SW480 (cell line): ENCODE results near the gene PDXDC1.
"Not testable (repeated sequence)": the region's sequence is repeated elsewhere in the genome, so short reads cannot be mapped to it uniquely, and the experiment has no call there.

Experiments
- DNase-seq: peaks from one replicate; pipeline ENCODE4 v3.0.0-alpha.2; 2016; ENCODE audit warnings: low spot score

The PDXDC1 gene

DNA sequence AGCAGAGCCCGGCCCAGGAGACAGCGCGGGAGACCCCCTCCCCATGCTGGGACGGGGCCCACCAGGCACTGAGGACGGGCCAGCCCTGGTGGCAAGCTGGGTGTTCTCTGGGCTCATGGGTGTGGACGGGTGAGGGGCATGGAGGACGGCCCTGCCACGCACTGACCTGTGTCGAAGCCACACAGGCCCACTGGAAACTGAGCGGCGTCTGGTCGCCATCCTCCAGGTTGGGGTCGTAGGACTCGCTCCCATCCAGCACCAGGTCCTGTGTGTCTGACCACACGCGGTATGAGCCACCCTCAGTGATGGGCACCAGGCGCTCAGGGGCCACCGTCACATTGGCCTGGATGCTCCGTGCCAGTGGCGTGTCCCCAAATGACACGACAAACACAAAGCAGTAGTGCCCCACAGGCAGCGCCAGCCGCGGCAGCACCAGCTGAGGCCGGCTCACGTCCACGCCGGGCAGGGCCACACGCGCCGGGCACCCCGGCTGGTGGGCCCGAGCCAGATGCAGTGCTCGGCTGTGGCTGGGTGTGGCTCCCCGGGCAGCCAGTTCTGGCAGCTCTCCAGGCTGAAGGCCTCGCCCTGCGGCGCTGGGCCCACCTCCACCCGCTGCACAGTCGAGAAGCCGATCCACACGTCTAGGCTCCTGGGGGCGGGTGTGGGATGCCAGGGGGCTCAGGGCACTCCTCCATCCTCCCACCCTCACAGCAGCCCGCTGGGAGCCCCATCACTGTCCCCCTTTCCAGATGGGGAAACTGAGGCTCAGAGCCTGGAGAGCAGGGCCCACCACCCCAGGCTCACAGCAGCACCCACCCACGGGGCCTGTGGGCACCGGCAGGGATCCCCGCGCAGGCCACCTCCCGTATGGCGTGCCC lies 160.9 kb downstream of the PDXDC1 start:
- DNase-seq = not testable (repeated sequence)

DNA sequence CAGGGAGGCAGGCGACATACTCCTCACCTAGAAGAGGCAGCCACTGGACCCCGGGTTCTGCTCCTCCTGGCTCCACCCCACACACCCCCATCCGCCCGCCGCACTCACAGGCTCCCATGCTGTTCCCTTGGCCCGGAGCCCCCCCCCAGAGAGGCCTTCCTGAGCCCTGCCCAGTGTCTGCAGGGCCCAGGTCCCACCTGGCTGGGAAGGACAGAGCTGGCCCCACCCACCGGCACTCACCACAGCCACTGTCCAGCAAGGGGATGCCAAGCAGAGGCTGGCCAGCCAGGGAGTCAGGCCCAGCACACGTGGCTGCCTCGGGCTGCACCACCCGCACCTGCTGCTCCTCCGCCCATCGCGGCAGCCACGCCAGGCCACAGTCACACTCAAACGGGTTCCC lies 162.7 kb downstream of the PDXDC1 start:
- not testable (repeated sequence) for DNase-seq

GRCh38 chr16:15140444-15141365 lies 165.9 kb downstream of the PDXDC1 start:
- not testable (repeated sequence) for DNase-seq

DNA sequence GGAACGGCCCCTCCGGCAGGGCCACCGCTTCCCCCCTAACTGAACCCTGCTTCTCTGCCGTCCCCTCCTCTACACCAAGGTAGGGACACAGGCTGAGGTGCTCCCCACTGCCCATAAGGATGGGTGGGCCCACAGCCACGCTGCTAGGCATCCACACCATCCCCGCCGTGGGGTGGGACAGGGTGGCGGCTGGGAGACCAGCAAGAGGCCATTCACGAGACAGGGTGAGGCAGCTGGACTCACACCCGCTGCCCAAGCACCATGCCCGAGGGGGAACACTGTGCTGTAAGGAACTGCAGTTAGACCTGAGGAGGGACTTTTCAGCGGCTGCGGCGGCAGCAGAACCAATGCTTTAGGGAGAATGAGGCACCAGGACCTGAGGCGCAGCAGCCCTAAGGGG lies 166.8 kb downstream of the PDXDC1 start:
- DNase-seq = no peak

DNA sequence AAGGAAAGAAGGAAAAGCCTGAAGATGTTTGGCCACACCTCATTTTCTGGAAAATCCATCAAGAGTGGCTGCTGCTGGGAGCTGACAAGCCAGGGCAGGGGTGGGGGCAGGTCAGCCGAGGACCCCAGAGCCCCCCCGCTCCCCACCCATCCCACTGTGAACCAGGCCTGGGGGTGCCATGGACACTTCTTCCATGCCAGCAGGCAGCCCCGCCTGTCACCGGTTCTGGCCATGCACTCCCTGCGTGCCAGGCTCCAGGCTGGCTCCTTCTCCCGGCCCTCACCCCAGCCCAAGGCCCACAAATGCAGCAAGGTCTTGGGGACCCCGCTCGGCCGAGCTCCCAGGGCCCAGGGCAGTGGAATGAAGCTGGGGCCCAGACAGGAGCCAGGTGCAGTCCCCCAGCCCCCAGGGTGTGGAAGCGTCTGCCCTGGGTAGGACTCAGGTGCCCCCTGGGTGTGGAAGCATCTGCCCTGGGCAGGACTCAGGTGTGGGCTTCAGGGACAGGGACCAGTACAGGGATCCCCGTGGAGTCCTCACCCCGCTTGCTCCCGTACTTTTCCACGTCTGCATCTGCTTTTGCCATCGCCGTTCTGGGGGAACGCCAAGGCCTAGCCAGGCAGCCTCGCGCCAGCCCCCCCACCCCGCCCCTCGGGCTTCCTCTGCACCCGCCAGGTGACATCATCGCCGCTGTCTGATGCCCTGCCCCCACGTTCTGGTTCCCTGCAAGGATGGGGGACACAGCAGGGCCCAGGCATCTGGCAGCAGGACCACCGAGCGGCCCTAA lies 167.5 kb downstream of the PDXDC1 start:
- DNase-seq = not testable (repeated sequence)

DNA sequence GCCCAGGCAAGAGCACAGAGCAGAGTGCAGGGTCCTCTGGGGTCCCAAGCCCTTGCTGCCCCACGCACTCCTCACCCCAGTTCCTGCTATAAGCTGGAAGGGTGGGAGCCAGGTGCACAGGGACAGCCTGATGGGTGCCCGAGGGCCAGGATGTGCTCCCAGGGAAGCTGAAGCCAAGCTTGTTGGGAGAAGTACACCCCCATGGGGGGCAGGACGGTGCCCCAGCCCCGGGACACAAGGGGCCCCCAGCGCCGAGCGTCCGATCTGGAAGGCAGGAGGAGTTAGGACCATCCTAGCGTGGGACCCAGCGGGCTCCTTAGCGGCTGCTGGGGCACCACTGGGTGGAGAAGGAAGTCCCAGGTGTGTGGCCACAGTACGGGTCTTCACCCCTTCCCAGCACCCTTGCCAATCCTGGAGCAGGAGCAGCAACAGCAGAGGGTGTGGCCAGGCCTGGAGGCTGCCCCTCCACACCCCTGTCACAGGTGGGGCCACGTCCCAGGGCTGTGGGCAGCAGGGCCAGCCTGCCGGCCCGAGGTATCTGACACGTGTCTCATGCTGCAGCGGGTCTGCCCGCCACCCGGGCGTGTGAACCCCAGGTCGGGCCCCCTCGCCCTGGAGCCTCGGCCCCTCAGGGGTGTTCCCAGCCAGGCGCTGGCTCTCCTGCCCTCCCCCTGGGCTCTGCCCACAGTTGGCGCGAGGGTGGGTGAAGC lies 168.2 kb downstream of the PDXDC1 start:
- DNase-seq = not testable (repeated sequence)

- not testable (repeated sequence) for DNase-seq
These were observed 168.8 kb downstream of the PDXDC1 start for GRCh38 chr16:15143601-15144091.

DNA sequence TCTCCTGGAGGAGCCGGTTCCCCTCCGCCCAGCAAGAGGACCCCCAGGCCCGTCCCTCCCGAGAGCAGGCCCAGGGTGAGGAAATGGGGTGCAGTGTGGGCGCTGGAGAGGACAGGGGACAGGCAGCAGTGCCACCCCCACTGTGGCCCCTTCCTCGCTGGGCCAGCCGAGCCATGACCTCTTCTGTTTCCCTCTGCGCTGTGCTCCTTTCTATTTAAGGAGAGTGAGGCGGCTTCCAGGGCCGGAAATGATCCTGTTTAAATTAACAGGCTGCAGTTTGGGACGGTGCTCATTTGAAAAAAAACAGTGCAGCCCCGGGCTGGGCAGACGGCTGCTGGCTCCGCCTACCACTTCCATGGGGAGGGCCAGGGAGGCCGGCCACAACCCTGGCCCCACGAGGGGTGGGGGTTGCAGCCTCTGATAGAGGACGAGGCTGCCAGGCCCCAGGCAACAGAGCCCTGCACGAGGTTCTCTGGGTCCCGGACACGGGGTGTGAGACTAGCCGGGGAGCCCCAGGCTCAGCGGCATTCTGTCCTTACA lies 169.3 kb downstream of the PDXDC1 start:
- not testable (repeated sequence) for DNase-seq

GRCh38 chr16:15144781-15145417 lies 170.1 kb downstream of the PDXDC1 start:
- not testable (repeated sequence) for DNase-seq

- DNase-seq = not testable (repeated sequence)
These were observed 170.8 kb downstream of the PDXDC1 start for GRCh38 chr16:15145418-15146263.

DNA sequence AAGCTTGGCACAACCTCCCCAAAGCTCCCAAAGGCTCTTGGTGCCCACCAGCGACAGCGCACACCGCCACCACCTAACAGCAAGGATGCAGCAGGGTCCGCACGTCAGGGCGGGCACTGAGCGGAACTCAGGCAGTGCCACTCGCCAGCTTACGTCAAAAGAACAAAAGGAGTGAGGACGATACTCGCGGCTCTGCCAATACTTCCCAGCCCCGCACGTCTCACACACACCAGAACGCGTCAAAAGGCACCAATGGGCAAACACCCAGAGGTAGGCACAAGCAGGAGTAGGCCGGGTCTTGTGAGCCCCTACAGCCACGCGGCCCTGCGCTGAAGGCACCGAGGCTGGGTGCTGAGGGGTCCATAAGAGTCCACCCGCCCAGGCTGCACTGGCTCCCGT lies 171.4 kb downstream of the PDXDC1 start:
- not testable (repeated sequence) for DNase-seq

DNA sequence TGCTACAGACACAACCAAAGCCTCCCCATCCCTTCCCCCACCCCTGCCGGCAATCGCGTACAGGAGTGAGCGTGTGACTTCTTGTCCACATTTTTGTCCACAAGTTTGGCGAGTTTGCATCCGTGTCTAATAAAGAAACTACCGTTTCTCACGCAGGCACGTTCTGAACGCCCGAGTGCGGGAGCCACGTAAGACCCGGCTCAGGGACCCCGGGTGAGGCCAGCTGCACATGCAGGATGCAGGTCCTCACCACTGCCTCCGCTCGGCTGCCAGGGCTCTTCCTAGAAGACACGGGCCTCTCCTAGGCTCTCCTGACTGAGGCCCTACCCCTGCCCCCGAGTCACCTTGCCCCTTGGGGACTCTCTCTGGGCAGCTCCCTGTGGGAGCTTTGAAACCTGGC lies 174.0 kb downstream of the PDXDC1 start:
- DNase-seq = not testable (repeated sequence)

DNA sequence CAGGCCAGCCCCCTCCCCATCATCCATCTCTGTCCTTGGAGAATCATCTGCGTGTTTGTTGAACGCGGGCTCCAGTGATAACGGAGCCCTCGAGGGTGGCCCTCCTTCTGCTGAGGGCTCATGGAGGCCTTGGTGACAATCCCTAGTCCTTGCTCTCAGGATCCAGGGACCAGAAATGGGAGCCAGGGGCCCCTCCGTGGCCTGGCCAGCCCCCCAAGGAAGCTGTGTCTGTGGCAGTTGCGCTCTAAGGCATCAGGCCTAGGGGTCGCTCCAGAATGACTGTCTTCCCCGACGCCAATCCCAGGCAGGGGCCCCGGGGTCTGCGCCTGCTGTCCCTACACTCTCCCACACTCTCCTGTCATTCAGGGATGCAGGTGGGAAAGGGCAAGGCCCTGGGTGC lies 174.4 kb downstream of the PDXDC1 start:
- not testable (repeated sequence) for DNase-seq

DNA sequence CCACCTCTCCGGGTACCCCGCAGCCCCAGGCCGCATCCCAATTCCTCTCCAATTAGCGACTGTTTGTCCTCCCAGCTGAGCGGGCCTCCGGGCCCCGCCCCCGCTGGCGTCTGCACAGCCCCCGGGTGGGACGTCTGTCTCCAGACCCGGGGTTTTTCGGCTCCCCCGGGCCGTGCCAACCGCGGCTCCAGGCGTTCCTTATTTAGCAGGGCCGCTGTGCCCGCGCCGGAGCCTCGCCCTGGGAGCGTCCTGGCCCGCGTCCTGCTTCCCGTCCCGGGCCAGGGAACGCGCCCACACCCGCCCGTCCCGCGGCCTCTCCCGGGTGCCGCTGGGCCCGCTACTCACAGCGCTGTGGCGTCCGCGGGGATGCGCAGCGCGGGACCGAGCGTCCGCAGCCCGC lies 179.2 kb downstream of the PDXDC1 start:
- DNase-seq = not testable (repeated sequence)

GRCh38 chr16:15154650-15155562 lies 180.1 kb downstream of the PDXDC1 start:
- DNase-seq = peak; percentile 71

DNA sequence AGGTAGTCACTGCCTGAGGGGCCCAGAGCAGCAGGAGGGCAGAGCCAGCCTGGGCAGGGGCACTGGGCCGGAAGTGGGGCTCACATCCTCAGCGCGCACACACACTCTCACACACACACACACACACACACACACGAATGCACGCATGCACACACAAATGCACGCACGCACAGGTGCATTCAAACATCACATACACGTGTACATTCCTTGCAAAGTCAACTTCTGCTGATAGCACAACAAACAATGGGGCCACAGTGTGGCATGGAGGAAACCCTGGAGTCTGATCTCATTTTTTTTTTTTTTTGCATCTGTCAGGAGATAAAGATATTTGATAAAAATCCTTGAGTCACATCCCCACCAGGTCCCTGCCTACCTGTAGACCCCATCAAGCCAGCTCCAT lies 182.8 kb downstream of the PDXDC1 start:
- not testable (repeated sequence) for DNase-seq

DNA sequence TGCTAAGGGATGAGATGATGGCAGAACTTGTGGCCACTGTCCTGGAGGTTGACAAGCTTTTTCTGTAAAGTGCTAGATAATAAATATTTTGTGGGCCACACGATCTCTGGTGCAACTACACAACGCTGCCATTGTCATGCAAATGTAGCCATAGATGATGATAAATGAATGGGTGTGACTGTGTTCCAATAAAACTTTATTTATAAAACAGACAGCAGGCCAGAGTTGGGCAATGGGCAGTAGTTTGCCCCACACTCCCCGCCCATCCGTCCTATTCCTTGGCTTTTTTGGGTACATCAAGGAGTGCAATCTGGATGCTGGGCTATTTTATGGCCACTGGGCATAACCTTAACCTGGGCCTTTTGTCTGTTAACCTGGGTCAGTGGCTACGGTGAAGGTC lies 184.8 kb downstream of the PDXDC1 start:
- not testable (repeated sequence) for DNase-seq

DNA sequence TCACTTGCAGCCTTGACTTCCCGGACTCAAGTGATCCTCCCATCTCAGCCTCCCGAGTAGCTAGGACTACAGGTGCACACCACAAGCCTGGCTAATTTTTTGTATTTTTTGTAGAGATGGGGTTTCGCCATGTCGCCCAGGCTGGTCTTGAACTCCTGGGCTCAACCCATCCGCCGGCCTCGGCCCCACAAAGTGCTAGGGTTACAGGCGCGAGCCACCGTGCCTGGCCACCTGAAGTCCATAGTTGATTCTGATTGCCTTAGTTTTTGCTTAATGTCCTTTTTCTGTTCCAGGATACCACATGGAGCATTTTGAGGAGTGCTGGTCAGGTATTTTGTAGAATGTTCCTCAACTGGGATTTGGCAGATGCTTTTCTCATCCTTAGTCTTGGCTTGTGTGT lies 185.7 kb downstream of the PDXDC1 start:
- not testable (repeated sequence) for DNase-seq
